B cell (primary cell): ENCODE measurements around the gene PTMA.

Source experiments
- CTCF ChIP-seq: fragments of 200-600 bp; IDR thresholded peaks from one replicate; pipeline ENCODE4 v1.8.0; 2022; ENCODE audit warnings: antibody characterized with exemption, mild to moderate bottlenecking
- EZH2 ChIP-seq: IDR thresholded peaks from 2 replicates; pipeline ENCODE4 v1.6.1; 2012; ENCODE audit warnings: borderline replicate concordance, low read depth, mild to moderate bottlenecking, moderate library complexity, low read length; ENCODE audit not compliant: insufficient read depth, poor library complexity, severe bottlenecking

- TF ChIP-seq CTCF (no peak), EZH2 (no peak)
These were observed 25.6 kb upstream of the PTMA start for GRCh38 chr2:231682603-231683291.
